Measurements from ENCODE around the gene PPFIA2.

The PPFIA2 gene

DNA sequence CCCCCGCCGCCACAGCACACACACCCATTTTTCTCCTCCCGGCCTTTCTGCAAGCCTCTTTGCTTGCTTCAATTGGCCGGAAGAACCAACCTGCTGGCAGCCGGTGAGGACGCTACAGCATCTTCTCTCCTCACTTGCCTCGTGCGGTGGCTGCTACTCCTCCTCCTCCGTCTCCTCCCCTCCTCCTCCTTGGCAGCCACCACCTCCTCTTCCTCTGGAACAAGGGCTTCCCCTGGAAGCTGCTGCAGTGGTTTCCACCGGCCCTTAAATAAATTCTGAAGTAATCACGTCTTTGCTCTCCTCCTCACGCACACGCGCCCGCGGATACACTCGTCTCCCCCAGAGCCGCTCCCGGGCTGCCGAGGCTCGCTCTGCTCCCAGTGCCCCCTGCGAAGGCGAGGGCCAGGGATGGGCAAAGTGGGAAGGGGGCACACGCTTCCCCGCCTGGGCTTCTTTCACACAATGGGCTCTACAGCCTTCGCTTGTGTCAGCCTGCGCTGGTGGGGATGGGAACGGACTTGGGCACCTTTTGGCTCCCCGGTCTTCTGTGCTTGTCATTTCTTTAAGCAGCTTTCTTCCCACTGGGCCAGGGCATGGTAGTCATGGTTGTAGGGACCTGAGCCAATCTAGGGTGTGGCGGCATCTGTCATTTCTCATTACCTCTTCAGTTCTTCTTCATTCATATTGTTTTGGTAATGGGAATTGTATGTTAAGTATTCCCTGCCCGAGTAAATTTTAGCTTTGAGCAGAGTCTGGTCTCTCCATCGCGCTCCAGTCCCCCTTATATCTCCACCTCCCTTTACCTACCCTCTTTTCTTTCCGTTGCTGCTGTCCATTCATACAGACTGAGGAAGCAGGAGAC is at the start of gene PPFIA2:
Gene PPFIA2 (minus strand): TSS at position 161 of the 862 bp plus-strand sequence.
- peak; percentile 6 for DNase-seq

DNA sequence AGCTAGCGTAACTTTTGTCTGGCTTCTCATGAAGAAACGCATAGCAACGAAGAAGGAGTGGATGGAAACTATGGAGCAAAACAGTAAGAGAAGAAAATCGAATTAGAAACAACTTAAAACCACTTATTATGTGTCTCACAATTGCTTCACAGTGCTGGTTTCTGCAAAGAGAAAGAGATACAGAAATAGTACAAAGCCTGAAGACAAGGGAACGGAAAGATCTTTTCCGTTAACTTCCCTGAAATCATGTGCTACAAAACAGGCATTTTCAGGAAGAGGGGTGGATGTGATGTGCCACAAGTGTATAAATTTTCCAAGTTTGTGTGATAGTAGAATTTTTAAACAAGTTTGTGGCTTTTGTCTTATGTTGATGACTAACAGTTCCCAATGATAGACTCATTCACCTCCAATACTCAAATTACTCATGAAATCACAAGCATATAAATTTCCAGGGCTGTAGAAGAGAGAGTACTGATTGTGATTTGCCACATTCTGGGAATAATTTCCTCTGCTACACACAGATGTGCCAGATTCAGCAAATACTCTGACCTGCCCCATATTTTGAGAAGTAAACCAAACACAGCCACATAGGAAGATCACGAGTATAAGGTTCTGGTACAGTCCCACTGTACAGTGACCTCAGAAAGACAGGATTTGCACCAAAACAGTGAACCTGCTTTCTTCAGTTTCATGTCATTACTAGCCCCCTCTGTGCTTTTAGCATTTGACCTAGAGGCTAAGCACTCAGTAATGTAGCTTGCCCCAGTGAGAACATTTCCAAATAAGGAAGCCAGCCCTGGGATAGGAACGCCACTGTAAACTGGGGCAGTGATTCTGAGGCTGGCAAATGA is 41.4 kb upstream of the PPFIA2 start:
- DNase-seq = no peak

DNA sequence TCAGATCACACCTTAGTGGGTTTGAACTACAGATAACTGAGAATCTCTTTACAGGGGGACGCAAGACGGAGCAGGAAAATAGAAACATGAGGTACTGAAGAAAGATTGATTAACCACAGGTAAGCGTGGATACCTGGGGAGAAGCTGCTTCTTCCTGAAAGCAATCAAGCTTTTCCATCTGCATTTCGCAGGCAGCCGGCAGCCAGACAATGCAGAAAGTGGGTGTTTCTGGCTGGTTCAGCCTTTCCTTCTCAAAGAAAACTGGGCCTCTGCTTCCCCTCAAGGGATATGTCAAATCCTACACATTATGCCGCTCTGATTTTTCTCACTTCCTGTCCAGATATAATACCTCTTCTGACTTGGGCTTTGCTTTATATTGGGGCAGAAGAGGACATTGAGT is 39.1 kb upstream of the PPFIA2 start:
- DNase-seq = no peak

DNA sequence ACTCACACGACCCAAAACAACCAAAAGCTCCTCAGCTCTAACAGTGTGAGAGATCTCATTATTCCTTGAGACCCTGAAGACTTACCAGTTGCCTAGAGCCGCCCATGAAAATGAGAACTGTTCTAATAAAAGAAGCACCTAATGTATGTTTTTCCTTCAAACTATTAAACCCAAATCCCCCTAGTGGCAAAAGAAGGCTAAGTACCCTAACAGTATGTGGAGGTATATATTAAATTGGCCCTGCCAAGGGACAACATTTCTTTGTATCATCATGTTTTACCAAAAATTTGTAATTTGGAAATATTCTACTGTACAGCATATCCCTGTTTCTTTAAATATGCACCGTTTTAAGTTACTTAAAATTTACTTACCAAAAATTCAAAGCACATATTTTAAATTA is 38.0 kb upstream of the PPFIA2 start:
- DNase-seq = no peak

DNA sequence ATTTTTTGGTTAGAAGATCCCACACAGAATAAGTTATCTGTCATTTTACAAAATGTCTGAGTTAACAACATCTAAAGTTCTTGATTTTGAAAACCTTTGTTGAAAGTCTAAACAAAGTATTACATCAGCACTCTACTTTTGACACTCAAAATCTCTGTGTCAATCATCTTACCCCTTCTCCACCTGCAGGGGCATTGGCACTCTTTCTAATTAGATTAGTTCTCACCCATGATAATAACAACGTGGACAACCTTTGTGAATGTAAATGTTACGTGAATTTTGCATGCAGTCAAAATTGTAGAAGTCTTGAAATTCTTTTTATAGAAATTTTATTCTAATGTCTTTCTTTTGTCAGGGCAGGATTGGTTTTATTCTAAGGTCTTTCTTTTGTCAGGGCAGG is 33.5 kb upstream of the PPFIA2 start:
- no peak for DNase-seq

DNA sequence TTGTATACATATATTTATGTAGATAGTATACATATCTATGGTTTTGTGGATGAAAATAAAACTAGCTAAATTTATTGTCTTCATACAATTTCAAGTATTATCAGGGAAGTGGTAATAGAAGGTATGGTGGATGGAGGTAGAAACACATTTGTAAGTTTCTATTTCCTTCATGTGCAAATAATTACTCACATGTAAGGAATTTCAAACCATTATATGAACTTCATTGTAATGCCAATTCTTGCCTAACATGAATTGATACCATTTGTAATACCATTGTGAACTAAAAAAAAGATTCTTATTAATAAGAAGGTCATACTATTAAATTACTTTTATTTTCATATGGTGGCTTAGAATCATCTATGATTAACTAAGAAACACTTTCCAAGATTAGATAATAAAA is 20.1 kb upstream of the PPFIA2 start:
- no peak for DNase-seq

DNA sequence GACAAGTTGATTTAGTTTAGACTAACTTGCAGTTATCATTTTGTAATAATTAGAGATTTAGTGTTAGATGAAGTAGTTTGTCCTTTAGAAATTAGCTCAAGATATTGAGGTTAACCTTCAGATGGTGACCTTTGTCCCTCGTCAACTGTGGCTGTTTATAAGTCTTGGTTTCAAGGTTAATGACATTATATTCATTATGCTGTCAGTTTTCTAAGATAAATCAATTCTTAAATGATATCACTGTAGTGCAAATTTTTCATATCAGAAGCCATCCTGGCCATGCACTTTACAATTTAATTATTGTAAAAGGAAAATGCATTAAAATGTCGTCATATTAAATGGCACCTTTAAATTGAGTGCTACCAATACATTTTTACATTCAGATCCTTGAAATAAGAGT is 19.6 kb upstream of the PPFIA2 start:
- DNase-seq = no peak

DNA sequence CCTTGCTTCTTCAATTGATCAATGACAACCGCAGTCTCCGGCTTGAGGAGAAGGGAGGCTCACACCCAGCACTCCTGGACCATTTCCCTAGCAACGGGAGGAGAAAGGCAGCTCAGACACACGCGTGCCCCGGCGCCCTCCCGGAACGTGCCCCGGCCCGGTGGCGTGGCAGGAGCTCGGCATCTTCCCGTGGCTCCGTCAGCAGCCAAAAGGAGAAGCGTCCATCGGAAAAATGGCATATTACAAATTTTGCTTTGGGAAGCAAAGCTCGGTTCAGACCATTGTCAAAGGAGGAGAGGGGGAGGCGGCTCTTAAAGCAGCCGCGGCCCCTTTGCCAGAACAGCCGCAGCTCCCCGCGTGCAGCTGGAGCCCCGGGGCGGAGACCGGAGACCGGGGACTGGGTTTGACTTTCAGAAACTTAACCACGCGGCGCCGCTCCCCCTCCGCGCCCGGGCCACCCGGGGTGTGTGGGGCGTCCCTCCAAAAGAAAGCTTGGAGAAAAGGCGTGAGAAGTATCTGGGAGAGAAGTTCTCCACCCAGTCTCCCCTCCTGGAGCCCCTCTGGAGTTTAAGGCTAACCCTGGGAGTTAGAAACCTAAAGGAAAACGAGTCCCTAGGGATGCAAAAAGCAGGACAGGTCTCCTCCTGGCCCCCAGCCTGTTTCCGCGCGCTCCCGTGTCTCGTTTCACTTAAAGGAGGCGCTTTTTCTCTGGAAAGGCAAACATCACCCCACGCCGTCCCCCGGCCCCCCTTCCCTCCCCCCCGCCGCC is 545 bp downstream of the PPFIA2 start:
- no peak for DNase-seq

DNA sequence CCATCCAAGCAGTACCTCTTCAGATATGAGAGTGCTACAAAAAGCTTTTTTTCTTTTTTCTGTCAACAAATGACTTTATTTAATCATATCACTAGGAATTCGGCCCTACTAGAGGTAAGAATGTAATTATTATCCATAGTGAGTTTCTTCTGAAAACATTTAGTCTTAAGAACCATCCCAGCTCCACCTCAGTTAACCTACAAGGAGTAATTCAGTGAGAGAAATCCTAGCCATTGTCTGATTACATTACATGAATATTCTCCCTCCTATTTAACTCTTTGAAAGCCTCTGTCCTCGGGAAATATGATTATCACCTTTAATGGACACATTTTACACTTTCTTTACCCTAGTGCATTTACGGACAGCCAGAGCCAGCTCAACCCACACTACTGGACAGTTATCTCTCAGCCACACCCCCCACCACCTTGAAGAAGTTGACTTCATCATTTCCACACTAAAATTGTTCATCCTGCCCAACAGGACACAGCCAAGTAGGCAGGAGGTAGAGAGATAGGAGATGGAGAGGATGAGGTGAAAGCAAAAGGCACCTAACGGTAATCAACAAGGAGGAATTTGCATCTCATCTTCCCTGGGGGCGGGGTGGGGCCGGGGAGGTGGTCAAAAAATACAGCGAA is 1.3 kb downstream of the PPFIA2 start:
- no peak for DNase-seq

DNA sequence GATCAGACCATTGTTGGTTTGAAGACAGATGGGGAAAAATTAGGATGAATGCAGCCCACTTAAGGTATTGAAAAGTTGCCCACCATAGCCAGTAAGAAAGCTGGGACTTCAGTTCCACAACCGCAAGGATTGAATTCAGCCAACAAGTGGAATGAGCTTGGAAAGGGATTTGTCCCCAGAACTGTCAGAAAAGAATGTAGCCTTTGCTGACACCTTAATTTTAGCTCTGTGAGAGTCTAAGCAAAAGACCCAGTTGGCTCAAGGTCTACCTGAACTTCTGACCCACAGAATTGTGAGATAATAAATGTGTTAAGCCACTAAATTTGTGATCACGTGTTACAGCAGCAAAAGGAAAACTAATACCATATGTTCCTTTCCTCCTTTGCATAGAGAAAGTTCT is 29.4 kb downstream of the PPFIA2 start:
- no peak for DNase-seq

DNA sequence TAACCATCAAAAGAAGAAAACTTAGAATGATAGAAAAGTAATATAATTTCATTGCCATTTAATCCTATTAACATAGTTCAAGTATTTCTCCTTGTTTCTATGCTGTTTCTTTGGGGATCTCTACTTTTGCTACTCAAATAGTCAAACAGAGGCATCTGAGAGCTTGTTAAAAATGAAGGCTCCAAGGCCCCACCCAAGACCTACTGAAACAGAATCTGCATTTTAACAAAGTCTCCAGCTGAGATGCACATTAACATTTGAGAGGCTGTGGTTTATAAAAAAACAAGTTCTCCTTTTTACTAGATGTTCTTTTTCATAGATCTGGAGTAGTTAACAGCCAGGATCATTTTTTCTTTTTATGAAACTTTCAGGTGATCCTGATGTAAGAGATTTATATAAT is 31.8 kb downstream of the PPFIA2 start:
- no peak for DNase-seq

DNA sequence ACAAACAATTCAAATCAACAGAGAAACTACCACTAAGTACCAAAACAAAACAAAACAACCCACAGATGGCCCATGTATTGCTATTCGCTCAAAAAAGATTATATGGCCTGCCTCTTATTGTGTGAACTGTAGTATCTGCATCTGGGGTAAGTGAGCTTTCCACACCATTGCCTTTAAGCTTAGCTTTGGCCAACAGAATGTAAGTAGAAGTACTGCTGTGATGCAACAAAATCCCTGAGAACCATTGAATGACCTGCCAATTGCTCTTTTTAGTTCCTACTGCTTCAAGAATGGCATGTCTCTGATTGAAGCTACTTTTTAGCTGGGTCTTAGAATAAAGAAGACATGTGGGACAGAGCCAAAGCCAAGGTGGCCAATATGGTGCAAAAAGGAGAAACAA is 32.5 kb downstream of the PPFIA2 start:
- DNase-seq = no peak

DNA sequence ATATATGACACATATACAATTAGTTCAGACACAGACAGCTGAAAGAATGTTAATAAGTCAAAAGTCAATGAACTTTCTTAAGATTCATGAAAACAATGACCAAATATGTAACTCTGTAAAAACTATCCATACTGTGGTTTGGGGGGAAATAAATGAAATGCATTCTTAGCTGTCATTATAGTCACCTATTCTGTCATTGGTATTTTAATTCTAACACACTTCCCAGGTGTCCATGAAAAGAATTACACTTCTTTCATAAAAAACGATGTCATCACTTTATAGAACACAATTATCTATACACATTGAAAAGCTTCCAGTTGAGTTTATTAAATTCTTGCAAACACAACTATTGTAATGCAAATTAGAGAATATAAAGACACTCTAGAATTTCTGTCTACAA is 35.8 kb downstream of the PPFIA2 start:
- DNase-seq = no peak

DNA sequence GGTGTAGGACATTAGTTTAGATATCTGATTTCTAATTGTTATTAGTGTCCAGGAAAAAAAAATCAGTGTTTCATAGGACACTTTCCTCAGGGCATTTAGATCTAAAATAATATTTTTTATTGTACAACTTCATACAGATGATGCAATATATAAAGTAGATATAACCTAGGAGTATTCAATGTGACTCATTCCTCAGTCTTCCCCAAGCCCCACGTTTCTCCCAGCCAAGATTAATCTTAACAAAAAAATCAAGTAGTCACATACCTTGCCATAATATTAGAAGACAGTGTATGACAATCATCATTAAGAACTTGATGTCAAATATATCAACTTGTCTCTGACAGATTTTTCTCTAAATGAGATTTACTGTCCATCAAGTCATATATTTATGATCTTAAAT is 37.1 kb downstream of the PPFIA2 start:
- DNase-seq = no peak

DNA sequence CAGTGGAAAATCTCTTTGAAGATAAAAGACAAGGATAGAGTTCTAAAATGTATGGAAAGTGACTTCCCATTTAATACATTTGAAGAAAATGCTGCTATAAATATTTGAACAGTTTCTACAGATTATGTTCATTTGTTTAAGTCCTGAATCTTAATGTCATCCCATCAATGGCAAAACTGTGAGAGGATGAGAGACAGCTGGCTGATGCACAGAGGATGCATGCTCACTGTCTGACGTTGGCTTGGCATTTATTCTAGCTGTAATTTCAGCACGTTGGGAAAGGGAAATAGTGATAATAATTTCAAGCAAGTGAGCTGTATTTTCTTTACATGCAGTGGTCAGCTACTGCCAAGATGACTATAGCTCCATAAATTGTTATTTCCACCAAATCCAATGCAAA is 40.5 kb downstream of the PPFIA2 start:
- DNase-seq = no peak

DNA sequence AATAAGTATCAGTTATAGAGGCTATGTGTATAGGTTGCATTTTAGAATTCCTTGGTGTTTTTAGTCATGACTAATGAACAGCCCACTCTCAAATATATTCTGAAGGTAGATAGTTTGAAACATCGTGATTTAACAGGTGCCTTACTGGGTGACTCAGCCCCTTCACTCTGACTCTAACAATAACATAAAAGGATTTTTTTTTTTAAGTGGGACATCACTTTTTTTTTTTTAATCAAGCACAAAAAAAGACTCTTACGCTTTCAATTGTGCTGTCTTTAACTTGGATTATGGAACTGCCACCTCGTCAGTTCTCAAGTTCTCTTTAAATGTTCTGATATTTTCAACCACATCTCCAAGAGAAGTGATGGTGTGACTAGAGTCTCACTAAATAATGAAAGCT is 46.6 kb downstream of the PPFIA2 start:
- DNase-seq = no peak

DNA sequence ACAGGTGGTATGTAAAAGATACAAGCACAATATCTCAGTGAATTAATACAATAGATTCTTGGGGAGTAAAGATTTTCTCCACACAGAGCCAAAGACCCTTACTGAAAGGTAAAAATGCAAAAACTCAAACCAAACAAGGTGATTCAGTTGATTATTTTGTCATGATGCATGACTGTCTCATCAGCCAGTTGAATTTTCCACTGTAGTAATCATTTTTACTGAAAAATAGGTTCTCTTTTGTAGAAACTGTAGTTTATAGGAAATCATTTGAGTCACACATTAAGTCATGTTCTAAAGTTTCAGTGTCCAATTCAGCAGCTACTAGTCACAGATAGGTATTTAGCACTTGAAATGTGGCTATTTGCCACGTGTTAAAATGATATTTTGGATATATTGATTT is 53.6 kb downstream of the PPFIA2 start:
- DNase-seq = no peak

DNA sequence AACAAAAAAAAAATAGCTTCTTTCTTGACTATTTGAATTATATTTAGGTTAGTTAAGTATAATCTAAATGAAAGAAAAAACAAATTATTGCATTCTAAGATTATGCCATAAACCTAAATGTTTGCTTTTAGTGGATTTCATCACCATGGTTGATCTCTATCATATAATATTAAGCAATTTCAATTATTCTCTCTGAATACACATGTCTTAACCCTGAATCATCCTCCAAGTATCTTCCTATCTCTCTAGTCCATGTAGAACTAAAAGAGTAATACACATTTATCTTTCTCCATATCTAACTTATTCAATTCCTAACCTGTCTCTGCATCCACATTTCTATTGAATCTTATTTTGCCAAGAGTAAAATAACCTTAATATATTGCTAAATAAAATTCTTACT is 59.6 kb downstream of the PPFIA2 start:
- no peak for DNase-seq

DNA sequence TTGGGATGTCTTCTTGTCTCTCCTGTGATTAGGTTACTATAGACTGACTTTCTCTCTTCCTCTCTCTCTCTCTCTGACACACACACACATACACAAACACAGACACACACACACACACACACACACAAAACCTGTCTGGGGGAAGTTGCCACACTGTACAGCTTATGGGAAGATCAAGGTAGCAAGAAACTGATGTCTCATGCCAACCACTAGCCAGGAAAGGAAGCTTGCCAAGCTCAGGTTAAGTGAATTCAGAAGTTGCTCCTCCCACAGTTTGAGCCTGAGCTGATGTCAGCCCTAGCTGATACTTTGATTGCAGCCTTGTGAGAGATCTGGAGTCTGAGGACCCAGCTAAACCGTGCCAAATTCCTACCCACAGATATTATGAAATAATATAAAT is 67.1 kb downstream of the PPFIA2 start:
- DNase-seq = no peak

DNA sequence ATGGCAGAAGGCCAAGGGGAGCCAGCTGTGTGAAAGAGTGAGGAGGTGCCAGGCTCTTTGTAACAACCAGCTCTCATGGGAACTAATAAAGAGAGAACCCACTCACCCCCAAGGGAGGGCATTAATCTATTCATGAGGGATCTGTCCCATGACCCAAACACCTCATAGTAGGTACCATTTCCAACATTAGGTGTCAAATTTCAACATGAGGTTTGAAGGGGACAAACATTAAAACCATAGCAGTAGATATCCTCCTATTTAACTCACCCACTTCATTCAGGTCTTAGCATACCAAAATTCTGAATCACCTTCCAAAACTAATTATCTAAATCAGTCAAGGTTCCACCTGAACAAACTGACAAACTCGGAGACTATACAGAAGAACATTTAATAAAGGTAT is 75.3 kb downstream of the PPFIA2 start:
- no peak for DNase-seq

DNA sequence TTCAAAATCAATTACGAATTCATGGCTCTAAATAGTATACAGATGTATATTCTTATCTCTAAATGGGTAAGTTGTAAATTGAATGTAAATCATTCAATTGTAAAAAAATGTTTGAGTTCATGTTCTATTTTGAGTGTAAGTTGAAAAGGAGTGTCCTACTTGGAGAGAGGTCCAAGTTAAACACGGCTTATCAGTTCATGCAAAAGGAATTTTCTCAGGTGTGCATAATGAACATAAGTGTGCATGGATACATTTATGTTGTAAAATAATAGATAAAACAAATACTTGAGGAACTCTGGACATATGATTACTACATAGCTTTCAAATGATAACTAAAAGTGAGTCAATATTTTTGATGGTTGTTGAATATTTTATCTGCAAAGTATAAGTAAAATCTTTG is 79.5 kb downstream of the PPFIA2 start:
- DNase-seq = no peak

DNA sequence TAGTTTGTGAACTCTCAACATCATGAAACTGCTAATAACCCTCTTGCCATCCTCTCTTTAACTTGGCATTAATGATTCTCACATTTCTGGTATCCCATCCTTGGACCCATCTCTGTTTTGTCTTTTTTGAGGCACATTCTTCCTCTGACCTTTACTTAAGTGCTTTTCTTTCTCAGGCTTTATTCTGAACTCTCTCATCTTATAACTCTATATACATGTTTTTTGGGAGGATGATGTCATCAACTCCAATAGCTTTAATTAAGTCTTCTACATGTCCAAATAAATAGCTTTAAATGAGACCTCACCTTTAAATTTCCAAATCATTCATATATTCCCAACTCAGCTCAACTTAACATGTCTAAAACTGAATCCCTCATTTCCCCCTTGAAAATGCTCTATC is 88.4 kb downstream of the PPFIA2 start:
- DNase-seq = no peak

DNA sequence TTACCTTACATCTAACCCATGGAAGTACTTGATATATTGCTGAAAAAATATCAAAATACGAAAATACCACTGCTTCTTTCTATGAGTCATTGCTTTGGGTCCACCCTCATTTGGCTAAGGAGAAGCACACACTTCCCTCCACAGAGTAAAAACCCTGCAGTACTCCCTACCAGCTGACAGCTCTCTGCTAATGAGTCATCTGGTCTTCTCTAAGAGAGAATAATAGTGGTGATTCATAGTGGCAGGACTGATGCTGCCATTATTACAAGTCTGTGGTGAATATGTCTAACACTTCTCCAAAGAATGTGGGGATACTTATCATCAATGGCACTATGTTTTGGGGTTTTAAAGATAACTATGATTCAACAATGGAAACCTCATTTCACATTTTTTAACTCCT is 90.7 kb downstream of the PPFIA2 start:
- no peak for DNase-seq

Measured in NCI-H2029 (cell line).